BLaER1 treated with 17β-estradiol and CSF1 and Interleukin-3, amounts not matched to agents 10 nM and 100 nM (cell line): ENCODE data around the gene SCP2.

Experiments used
- H3K27ac ChIP-seq, 11 experiments: shearing (Covaris generic); formaldehyde crosslinking; 2 replicates each; pipeline ENCODE4 v1.8.1; 2022
- H3K27me3 ChIP-seq, 11 experiments: shearing (Covaris generic); formaldehyde crosslinking; 2 replicates each; pipeline ENCODE4 v1.8.1; 2022
- H3K36me3 ChIP-seq, 11 experiments: shearing (Covaris generic); formaldehyde crosslinking; 2 replicates each; pipeline ENCODE4 v1.8.1; 2022
- H3K4me1 ChIP-seq, 10 experiments: shearing (Covaris generic); formaldehyde crosslinking; 2 replicates each; pipeline ENCODE4 v1.8.1; 2022
- H3K4me2 ChIP-seq, 11 experiments: shearing (Covaris generic); formaldehyde crosslinking; 2 replicates each; pipeline ENCODE4 v1.8.1; 2022
- H3K4me3 ChIP-seq, 10 experiments: shearing (Covaris generic); formaldehyde crosslinking; 2 replicates each; pipeline ENCODE4 v1.8.1; 2022
- H3K9ac ChIP-seq, 11 experiments: shearing (Covaris generic); formaldehyde crosslinking; 2 replicates each; pipeline ENCODE4 v1.8.1; 2022
- H3K9me3 ChIP-seq, 11 experiments: shearing (Covaris generic); formaldehyde crosslinking; replicated peaks in 1 of 11; 2 replicates each; pipeline ENCODE4 v1.8.1; 2022
- H4K20me1 ChIP-seq, 11 experiments: shearing (Covaris generic); formaldehyde crosslinking; 2 replicates each; pipeline ENCODE4 v1.8.1; 2022
- Cebpa-rat ChIP-seq, 11 experiments: shearing (Covaris generic); IDR thresholded peaks; 2 replicates each; pipeline ENCODE4 v1.8.1; 2022

SCP2 gene

GRCh38 chr1:53048960-53049573 is 122.0 kb downstream of the SCP2 start:
- H3K4me2 ChIP-seq: no peak overlapping the region
- no peaks in the 10 kb centered on the region for H3K9me3 ChIP-seq
- H3K27me3 ChIP-seq: no peaks in the 10 kb centered on the region
- peaks cover 0 to 4% (median 0%) of the 10 kb centered on the region in 11 experiments; a peak in 1 of 22 replicates for H4K20me1 ChIP-seq
- H3K36me3 ChIP-seq: peaks cover 53 to 98% (median 68%) of the 10 kb centered on the region in 11 experiments
- no peak for TF ChIP-seq Cebpa-rat (IDR thresholded peaks at IDR 0.05)
- no peak overlapping the region for H3K27ac ChIP-seq
- no peak overlapping the region for H3K4me3 ChIP-seq
- H3K4me1 ChIP-seq: peaks cover 0 to 15% (median 0%) of the 10 kb centered on the region in 10 experiments; a peak in 7 of 20 replicates
- no peak overlapping the region for H3K9ac ChIP-seq

GRCh38 chr1:53049574-53049967 is 122.5 kb downstream of the SCP2 start:
- TF ChIP-seq Cebpa-rat (IDR thresholded peaks at IDR 0.05): no peak
- H4K20me1 ChIP-seq: peaks cover 0 to 4% (median 0%) of the 10 kb centered on the region in 11 experiments; a peak in 1 of 22 replicates
- no peak overlapping the region for H3K4me2 ChIP-seq
- H3K27ac ChIP-seq: no peak overlapping the region
- H3K4me3 ChIP-seq: no peak overlapping the region
- no peaks in the 10 kb centered on the region for H3K9me3 ChIP-seq
- H3K36me3 ChIP-seq: peaks cover 49 to 93% (median 65%) of the 10 kb centered on the region in 11 experiments
- peaks cover 0 to 15% (median 0%) of the 10 kb centered on the region in 10 experiments; a peak in 7 of 20 replicates for H3K4me1 ChIP-seq
- no peaks in the 10 kb centered on the region for H3K27me3 ChIP-seq
- H3K9ac ChIP-seq: no peak overlapping the region

GRCh38 chr1:53050310-53050709 is 123.2 kb downstream of the SCP2 start:
- no peaks in the 10 kb centered on the region for H3K9me3 ChIP-seq
- H3K27ac ChIP-seq: no peak overlapping the region
- peaks cover 0 to 15% (median 0%) of the 10 kb centered on the region in 10 experiments; a peak in 7 of 20 replicates for H3K4me1 ChIP-seq
- H4K20me1 ChIP-seq: peaks cover 0 to 4% (median 0%) of the 10 kb centered on the region in 11 experiments; a peak in 1 of 22 replicates
- H3K36me3 ChIP-seq: peaks cover 49 to 86% (median 65%) of the 10 kb centered on the region in 11 experiments
- no peaks in the 10 kb centered on the region for H3K27me3 ChIP-seq
- no peak for TF ChIP-seq Cebpa-rat (IDR thresholded peaks at IDR 0.05)
- H3K9ac ChIP-seq: no peak overlapping the region
- H3K4me2 ChIP-seq: no peak overlapping the region
- no peak overlapping the region for H3K4me3 ChIP-seq

GRCh38 chr1:53051676-53052075 is 124.6 kb downstream of the SCP2 start:
- Histone ChIP-seq H3K4me1 (peaks cover 0 to 14% (median 0%) of the 10 kb centered on the region in 10 experiments; a peak in 7 of 20 replicates), H3K9me3 (no peaks in the 10 kb centered on the region), H4K20me1 (peaks cover 0 to 4% (median 0%) of the 10 kb centered on the region in 11 experiments; a peak in 1 of 22 replicates), H3K9ac (no peak overlapping the region), H3K27ac (no peak overlapping the region), H3K27me3 (no peaks in the 10 kb centered on the region), H3K36me3 (peaks cover 44 to 72% (median 63%) of the 10 kb centered on the region in 11 experiments), H3K4me3 (no peak overlapping the region), H3K4me2 (no peak overlapping the region)
- TF ChIP-seq Cebpa-rat (IDR thresholded peaks at IDR 0.05): no peak

GRCh38 chr1:53057127-53057526 is 130.1 kb downstream of the SCP2 start:
- peaks cover 0 to 8% (median 0%) of the 10 kb centered on the region in 11 experiments; a peak in 5 of 22 replicates for H3K9me3 ChIP-seq
- no peaks in the 10 kb centered on the region; a peak in 1 of 22 replicates for H4K20me1 ChIP-seq
- no peak overlapping the region for H3K4me2 ChIP-seq
- TF ChIP-seq Cebpa-rat (IDR thresholded peaks at IDR 0.05): no peak
- H3K27me3 ChIP-seq: peaks cover 24 to 34% (median 30%) of the 10 kb centered on the region in 11 experiments
- no peak overlapping the region for H3K9ac ChIP-seq
- no peak overlapping the region for H3K27ac ChIP-seq
- no peaks in the 10 kb centered on the region for H3K4me1 ChIP-seq
- no peak overlapping the region for H3K4me3 ChIP-seq
- peaks cover 8 to 20% (median 16%) of the 10 kb centered on the region in 11 experiments for H3K36me3 ChIP-seq

GRCh38 chr1:53060579-53060978 is 133.5 kb downstream of the SCP2 start:
- H3K36me3 ChIP-seq: no peaks in the 10 kb centered on the region
- H3K9ac ChIP-seq: no peak overlapping the region
- H3K27me3 ChIP-seq: peaks cover 46 to 66% (median 60%) of the 10 kb centered on the region in 11 experiments
- no peak overlapping the region for H3K4me2 ChIP-seq
- no peak overlapping the region for H3K4me3 ChIP-seq
- peaks cover 0 to 9% (median 0%) of the 10 kb centered on the region in 11 experiments; a peak in 2 of 22 replicates for H4K20me1 ChIP-seq
- no peak overlapping the region for H3K27ac ChIP-seq
- H3K9me3 ChIP-seq: peaks cover 0 to 16% (median 0%) of the 10 kb centered on the region in 11 experiments; a peak in 5 of 22 replicates
- no peaks in the 10 kb centered on the region for H3K4me1 ChIP-seq
- no peak for TF ChIP-seq Cebpa-rat (IDR thresholded peaks at IDR 0.05)

GRCh38 chr1:53061123-53061858 is 134.2 kb downstream of the SCP2 start:
- H3K27me3 ChIP-seq: peaks cover 46 to 66% (median 60%) of the 10 kb centered on the region in 11 experiments

GRCh38 chr1:53061859-53062707 is 135.0 kb downstream of the SCP2 start, which contains the start of gene PODN:
TSS of gene PODN (plus strand) at chr1:53062213. CDS start at chr1:53069856, 7,643 bp downstream.
- peaks cover 46 to 66% (median 60%) of the 10 kb centered on the region in 11 experiments for H3K27me3 ChIP-seq

More at GRCh38 chr1:53061123-53061858, 134.2 kb downstream of the SCP2 start:
- Histone ChIP-seq H3K4me2 (no peak overlapping the region), H3K4me3 (no peak overlapping the region), H3K9me3 (peaks cover 0 to 16% (median 0%) of the 10 kb centered on the region in 11 experiments; a peak in 5 of 22 replicates), H3K36me3 (no peaks in the 10 kb centered on the region), H3K4me1 (no peaks in the 10 kb centered on the region), H4K20me1 (peaks cover 0 to 9% (median 0%) of the 10 kb centered on the region in 11 experiments; a peak in 2 of 22 replicates), H3K27ac (no peak overlapping the region), H3K9ac (no peak overlapping the region)
- no peak for TF ChIP-seq Cebpa-rat (IDR thresholded peaks at IDR 0.05)

More at GRCh38 chr1:53061859-53062707, 135.0 kb downstream of the SCP2 start, which contains the start of gene PODN:
- H3K27ac ChIP-seq: no peak within 1 kb of the TSS
- no peaks in the 10 kb centered on the region for H3K4me1 ChIP-seq
- no peak within 1 kb of the TSS for H3K9ac ChIP-seq
- H3K4me2 ChIP-seq: no peak within 1 kb of the TSS
- H3K36me3 ChIP-seq: no peaks in the 10 kb centered on the region
- TF ChIP-seq Cebpa-rat (IDR thresholded peaks at IDR 0.05): no peak
- H3K9me3 ChIP-seq: peaks cover 0 to 16% (median 0%) of the 10 kb centered on the region in 11 experiments; a peak in 5 of 22 replicates
- H3K4me3 ChIP-seq: no peak within 1 kb of the TSS
- H4K20me1 ChIP-seq: peaks cover 0 to 9% (median 0%) of the 10 kb centered on the region in 11 experiments; a peak in 2 of 22 replicates
